ENCODE data around the gene RAB6B. TPM values are rescaled to one million over a fixed set of nuclear protein-coding genes. Genes with fewer than 3 reads are reported as not detected.

RAB6B gene
- polyA plus RNA-seq, 1 donor from 2014 or later: 57.5 TPM

DNA sequence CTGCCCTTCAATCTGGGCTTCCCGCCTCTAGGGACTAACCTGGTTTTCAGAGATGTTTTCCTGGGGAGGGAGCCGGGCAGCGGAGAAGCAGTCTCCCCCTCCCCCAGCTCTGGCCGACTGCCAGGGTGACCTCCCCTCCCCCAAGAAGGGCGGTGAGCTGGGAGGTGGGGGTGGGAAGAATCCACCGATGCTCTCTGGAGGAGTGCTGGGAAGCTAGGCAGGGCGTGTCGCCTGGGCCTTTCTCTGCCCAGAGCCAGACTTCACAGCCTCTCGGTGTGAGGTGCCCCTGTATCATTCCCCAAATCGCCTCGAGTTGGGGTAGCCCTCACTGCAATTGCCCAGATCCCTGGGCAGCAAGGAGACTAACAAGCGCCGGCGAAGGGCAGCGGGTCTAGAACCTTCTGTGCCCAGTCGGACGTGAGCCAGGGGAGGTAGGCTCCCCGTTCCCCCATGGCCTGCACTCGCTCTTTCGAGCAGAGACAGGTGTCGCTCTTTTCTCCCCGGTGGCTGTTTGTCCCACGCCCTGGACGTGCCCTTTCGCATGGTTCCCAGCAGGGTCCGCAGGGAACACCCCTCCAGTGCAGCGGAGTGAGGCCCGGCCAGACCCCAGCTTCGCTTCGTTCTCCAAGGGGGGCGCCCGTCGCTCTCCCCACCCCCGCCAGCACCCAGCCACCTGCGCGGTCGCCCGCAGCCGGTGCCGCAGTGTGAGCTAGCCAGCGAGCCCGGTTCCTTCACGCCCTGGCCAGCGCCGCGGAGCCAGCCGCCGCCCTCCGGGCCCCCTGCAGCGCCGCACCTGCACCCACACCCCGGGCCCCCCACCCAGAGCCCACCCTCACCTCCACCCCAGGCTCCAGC lies 1.1 kb downstream of the RAB6B start:
- Histone ChIP-seq H3K79me2 (replicated peaks; ENCODE audit: insufficient read depth, low read length) (peaks cover 39% of the 10 kb centered on the region), H2AFZ (ENCODE audit: low read depth, low read length) (peak overlapping the region; percentile 27), H3K4me2 (ENCODE audit: low read length) (peak overlapping the region; percentile 98), H3K9me3 (ENCODE audit: low read length) (no peaks in the 10 kb centered on the region), H3K9ac (ENCODE audit: low read length) (peak overlapping the region; percentile 94), H3F3A (ENCODE audit: insufficient read depth, low read length, poor library complexity, severe bottlenecking) (no peaks in the 10 kb centered on the region), H4K20me1 (ENCODE audit: insufficient read depth) (no peaks in the 10 kb centered on the region), H3K27me3 (ENCODE audit: insufficient read depth, low read depth, low read length) (no peaks in the 10 kb centered on the region), H3K27ac (ENCODE audit: low read length) (peak overlapping the region; percentile 44), H3K9me2 (ENCODE audit: insufficient read depth, low read length) (no peaks in the 10 kb centered on the region), H3K36me3 (ENCODE audit: insufficient read depth, low read length) (no peaks in the 10 kb centered on the region), H3K4me3 (ENCODE audit: low read length) (peak overlapping the region; percentile 96)
- TF ChIP-seq SMC3 (conservative IDR thresholded peaks at IDR 0.05; ENCODE audit: poor library complexity): no peak
- no peak for TF ChIP-seq EZH2 (IDR thresholded peaks at IDR 0.05; ENCODE audit: borderline replicate concordance, insufficient read depth, low read length, poor library complexity, severe bottlenecking)
- peak; percentile 7 for TF ChIP-seq TAF1 (IDR thresholded peaks at IDR 0.05; ENCODE audit: low read depth)
- TF ChIP-seq, protein P1, sequence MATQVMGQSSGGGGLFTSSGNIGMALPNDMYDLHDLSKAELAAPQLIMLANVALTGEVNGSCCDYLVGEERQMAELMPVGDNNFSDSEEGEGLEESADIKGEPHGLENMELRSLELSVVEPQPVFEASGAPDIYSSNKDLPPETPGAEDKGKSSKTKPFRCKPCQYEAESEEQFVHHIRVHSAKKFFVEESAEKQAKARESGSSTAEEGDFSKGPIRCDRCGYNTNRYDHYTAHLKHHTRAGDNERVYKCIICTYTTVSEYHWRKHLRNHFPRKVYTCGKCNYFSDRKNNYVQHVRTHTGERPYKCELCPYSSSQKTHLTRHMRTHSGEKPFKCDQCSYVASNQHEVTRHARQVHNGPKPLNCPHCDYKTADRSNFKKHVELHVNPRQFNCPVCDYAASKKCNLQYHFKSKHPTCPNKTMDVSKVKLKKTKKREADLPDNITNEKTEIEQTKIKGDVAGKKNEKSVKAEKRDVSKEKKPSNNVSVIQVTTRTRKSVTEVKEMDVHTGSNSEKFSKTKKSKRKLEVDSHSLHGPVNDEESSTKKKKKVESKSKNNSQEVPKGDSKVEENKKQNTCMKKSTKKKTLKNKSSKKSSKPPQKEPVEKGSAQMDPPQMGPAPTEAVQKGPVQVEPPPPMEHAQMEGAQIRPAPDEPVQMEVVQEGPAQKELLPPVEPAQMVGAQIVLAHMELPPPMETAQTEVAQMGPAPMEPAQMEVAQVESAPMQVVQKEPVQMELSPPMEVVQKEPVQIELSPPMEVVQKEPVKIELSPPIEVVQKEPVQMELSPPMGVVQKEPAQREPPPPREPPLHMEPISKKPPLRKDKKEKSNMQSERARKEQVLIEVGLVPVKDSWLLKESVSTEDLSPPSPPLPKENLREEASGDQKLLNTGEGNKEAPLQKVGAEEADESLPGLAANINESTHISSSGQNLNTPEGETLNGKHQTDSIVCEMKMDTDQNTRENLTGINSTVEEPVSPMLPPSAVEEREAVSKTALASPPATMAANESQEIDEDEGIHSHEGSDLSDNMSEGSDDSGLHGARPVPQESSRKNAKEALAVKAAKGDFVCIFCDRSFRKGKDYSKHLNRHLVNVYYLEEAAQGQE (IDR thresholded peaks at IDR 0.05; ENCODE audit: borderline replicate concordance): no peak
- no peak for TF ChIP-seq RAD21 (conservative IDR thresholded peaks at IDR 0.05)
- TF ChIP-seq, protein P2, sequence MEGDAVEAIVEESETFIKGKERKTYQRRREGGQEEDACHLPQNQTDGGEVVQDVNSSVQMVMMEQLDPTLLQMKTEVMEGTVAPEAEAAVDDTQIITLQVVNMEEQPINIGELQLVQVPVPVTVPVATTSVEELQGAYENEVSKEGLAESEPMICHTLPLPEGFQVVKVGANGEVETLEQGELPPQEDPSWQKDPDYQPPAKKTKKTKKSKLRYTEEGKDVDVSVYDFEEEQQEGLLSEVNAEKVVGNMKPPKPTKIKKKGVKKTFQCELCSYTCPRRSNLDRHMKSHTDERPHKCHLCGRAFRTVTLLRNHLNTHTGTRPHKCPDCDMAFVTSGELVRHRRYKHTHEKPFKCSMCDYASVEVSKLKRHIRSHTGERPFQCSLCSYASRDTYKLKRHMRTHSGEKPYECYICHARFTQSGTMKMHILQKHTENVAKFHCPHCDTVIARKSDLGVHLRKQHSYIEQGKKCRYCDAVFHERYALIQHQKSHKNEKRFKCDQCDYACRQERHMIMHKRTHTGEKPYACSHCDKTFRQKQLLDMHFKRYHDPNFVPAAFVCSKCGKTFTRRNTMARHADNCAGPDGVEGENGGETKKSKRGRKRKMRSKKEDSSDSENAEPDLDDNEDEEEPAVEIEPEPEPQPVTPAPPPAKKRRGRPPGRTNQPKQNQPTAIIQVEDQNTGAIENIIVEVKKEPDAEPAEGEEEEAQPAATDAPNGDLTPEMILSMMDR (IDR thresholded peaks at IDR 0.05; ENCODE audit: poor library complexity, severe bottlenecking): peak; percentile 35

DNA sequence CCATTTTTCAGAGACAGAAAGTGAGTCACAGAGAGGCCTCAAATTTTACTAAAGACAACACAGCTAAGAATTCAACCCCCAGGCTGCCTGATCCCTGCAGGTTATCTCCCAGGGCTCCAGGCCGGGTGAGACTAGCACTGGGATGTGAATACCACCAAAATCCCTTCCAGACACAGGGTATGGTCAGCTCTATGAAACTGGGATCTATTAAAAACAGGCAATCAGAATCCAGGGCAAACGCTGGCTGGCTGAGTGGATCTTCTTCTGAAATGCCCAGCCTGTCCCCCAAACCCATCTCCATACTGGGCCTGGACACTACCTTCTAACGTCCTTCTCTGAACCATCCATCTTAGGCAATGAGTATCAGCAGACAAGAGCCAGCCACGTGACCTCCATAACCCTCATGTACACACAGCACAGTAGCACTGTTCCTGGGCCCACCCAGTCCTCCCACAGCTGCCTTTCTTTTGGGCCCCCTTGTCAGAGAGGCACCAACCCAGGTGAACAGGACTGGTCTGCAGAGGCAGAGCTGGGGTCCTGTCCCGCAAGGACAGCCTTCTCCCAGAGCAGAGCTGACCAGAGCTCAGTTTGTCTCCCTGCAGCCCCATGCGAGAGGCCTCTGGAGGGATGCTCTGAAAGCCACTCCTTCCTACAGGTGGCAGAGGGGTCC lies 1.9 kb downstream of the RAB6B start:
- H2AFZ ChIP-seq (ENCODE audit: low read depth, low read length): no peak overlapping the region
- no peaks in the 10 kb centered on the region for H3K36me3 ChIP-seq (ENCODE audit: insufficient read depth, low read length)
- H3F3A ChIP-seq (ENCODE audit: insufficient read depth, low read length, poor library complexity, severe bottlenecking): no peaks in the 10 kb centered on the region
- H3K79me2 ChIP-seq (replicated peaks; ENCODE audit: insufficient read depth, low read length): peaks cover 39% of the 10 kb centered on the region
- no peak overlapping the region for H3K27ac ChIP-seq (ENCODE audit: low read length)
- H3K4me2 ChIP-seq (ENCODE audit: low read length): peak overlapping the region; percentile 98
- H3K27me3 ChIP-seq (ENCODE audit: insufficient read depth, low read depth, low read length): no peaks in the 10 kb centered on the region
- H3K9me3 ChIP-seq (ENCODE audit: low read length): no peaks in the 10 kb centered on the region
- H3K9ac ChIP-seq (ENCODE audit: low read length): peak overlapping the region; percentile 94
- peak overlapping the region; percentile 96 for H3K4me3 ChIP-seq (ENCODE audit: low read length)
- no peaks in the 10 kb centered on the region for H4K20me1 ChIP-seq (ENCODE audit: insufficient read depth)
- no peaks in the 10 kb centered on the region for H3K9me2 ChIP-seq (ENCODE audit: insufficient read depth, low read length)
- TF ChIP-seq, protein P1 (IDR thresholded peaks at IDR 0.05; ENCODE audit: borderline replicate concordance): no peak
- TF ChIP-seq EZH2 (IDR thresholded peaks at IDR 0.05; ENCODE audit: borderline replicate concordance, insufficient read depth, low read length, poor library complexity, severe bottlenecking) (no peak), SMC3 (conservative IDR thresholded peaks at IDR 0.05; ENCODE audit: poor library complexity) (no peak), MXI1 (conservative IDR thresholded peaks at IDR 0.05; ENCODE audit: poor library complexity, severe bottlenecking) (no peak), EP300 (conservative IDR thresholded peaks at IDR 0.05; ENCODE audit: poor library complexity, severe bottlenecking) (no peak), POLR2AphosphoS5 (IDR thresholded peaks at IDR 0.05) (no peak), TAF1 (IDR thresholded peaks at IDR 0.05; ENCODE audit: low read depth) (no peak), RAD21 (conservative IDR thresholded peaks at IDR 0.05) (no peak)
- TF ChIP-seq, protein P2 (IDR thresholded peaks at IDR 0.05; ENCODE audit: poor library complexity, severe bottlenecking): no peak
